Measurements from ENCODE around the gene KDM4D.
"Not testable (repeated sequence)": the region's sequence is repeated elsewhere in the genome, so short reads cannot be mapped to it uniquely, and the experiment has no call there.

KDM4D gene

DNA sequence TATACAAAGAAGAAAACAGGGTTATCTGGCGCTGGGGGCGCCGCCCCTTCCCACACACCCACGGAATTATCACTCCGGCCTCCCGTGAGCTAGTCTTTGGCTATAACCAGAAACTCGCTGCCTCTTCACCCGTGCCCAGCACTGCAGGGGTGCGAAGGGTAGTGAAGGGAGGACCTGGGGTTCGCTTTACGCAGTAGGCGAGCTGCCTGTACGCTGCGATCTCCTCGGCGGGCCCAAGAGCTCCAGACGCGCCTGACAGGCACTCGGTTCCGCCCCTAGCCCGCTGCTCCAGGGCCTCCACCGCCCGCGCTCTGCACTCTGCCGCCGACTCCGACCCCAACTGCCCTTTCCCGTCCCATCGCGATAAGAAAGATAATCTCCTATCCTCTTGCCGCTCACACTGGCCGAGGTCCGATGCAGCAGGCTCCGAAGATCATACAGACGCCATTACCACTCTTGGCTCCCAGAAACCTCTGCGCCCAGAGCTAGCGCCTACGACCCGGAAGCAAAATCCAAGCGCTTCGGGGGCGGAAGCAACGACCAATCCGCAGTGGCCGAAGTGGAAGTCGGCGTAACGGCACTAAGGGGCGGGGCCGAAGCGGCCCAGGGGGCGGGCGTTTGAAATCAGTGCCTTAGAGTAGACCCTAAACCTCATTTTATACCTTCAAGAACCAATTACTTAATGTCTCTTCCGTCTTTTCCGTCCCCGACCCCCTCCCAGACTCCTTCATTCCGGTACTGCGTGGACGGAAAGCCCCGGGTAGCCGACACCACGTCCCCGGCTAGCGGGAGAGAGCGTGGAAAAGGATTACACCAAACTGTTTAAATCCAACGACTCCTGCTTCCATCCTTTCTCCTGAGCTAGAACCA, at the start of gene KDM4D, which contains the start of gene CWC15:
Gene KDM4D, plus strand, starts transcription at position 611 of the 870 bp plus-strand sequence. CDS start 23,664 bp downstream, outside the sequence.
Gene CWC15, minus strand, starts transcription at position 458 of the 870 bp plus-strand sequence. CDS start 1,371 bp downstream, outside the sequence.
- peak; percentile 97 for DNase-seq

- no peak for DNase-seq
Measured at GRCh38 chr11:94924171-94924572, 49.3 kb upstream of the KDM4D start.

DNA sequence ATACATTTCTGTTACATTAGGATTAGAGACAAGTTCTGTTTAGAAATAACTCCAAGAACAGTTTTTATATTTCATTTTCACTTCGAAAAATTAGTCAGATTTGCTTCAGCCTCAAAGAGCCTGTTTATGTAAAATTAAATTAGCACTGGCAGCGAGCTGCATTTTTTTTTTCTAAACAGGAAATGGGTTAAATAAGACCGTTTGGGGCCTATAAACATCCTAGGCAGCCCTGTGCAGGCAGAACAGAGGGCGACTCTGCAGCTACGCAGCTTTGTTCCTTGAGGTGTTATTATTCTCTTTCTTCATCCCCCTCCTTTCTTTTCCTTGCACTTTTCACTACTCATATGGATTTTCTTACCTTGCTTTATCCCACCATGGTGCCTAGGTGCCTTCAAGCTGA, 48.9 kb upstream of the KDM4D start:
- no peak for DNase-seq

- DNase-seq = no peak
Measured at GRCh38 chr11:94925422-94926270, 47.9 kb upstream of the KDM4D start.

GRCh38 chr11:94926271-94926625, 47.3 kb upstream of the KDM4D start:
- DNase-seq = no peak

DNA sequence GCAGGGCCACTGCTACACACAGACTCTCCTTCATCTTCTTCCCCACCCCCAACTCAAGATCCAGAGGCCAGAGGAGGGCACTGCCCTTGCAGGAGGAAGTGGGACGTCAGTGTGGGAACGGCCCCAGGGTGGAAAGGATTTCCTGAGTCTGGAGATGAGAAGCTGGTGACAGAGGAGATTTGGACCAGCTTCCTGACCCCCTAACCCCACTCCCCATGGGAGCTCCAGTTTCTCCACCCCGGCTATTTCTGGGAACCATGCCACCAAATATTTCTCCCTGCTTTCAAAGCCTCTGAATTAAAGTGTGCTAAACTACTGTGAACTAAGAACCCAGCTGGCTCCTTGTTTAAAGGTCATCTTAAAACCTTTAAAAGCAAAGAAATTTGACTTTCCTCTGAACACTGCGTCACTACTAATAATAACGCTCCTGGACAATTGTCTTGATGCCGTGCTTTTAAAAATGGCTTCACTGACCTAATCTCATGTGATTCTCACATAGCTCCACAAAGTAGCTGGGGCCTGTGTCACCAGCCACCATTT, 46.7 kb upstream of the KDM4D start:
- DNase-seq = peak; percentile 37

DNA sequence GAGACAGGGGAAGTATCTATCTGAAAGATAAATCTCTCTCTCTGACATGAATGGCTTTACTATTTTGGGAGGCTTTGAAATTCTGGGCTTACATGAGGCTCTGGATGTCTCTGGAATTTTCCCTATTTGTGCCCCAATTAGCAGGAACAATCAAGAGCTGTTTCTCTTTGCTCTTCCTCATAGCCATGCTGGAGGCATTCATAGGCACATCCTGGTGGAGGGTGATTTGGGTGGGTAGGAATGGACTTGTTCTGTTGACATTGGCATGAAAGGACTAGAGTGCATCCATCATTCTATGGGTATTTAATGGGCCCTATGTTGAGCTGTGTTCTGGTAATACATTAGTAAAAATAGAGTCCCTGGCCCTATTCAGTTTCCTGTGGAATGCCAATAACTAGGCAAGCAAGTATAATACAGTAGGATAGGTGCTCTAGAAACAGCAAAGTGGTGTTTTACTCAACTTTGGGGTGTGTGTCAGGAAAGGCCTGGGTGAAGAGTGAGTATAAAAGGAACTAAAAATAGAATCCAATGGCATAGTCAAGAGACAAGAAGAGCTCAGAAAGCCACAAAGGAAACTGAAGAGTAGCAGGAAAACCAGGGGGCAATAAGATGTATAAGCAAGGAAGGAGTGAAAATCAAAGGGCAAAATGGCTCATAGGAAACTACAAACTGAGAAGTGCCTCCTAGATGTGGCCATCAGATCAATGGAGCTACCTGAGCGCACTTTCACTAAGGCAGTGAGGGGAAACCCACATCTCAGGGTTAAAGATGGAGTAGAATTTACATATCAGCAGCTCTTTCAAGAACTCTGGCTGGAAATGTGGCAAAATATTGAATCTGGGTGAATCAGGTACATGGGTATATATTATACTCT, 45.2 kb upstream of the KDM4D start:
- no peak for DNase-seq

DNA sequence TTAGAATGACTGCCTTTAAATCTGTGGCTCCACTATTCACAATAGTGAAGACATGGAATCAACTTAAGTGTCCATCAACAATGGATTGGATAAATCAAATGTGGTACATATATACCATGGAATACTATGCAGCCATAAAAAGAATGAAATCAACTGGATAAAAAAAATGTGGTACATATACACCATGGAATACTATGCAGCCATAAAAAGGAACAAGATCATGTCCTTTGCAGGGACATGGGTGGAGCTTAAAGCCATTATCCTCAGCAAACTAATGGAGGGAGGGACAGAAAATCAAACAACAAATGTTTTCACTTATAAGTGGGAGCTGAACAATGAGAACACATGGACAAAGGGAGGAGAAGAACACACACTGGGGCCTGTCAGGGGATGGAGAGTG, 41.4 kb upstream of the KDM4D start:
- not testable (repeated sequence) for DNase-seq

DNA sequence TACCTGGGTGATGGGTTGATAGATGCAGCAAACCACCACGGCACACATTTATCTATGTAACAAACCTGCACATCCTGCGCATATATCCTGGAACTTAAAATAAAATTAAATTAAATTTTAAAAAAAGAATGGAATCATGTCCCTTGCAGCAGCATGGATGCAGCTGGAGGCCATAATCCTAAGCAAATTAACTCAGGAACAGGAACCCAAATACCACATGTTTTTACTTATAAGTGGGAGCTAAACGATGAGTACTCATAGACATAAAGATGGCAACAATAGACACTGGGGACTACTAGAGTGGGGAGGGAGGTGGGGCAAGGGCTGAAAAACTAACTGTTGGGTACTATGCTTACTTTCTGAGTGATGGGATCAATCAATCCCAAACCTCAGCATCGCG, 41.0 kb upstream of the KDM4D start:
- DNase-seq = no peak

DNA sequence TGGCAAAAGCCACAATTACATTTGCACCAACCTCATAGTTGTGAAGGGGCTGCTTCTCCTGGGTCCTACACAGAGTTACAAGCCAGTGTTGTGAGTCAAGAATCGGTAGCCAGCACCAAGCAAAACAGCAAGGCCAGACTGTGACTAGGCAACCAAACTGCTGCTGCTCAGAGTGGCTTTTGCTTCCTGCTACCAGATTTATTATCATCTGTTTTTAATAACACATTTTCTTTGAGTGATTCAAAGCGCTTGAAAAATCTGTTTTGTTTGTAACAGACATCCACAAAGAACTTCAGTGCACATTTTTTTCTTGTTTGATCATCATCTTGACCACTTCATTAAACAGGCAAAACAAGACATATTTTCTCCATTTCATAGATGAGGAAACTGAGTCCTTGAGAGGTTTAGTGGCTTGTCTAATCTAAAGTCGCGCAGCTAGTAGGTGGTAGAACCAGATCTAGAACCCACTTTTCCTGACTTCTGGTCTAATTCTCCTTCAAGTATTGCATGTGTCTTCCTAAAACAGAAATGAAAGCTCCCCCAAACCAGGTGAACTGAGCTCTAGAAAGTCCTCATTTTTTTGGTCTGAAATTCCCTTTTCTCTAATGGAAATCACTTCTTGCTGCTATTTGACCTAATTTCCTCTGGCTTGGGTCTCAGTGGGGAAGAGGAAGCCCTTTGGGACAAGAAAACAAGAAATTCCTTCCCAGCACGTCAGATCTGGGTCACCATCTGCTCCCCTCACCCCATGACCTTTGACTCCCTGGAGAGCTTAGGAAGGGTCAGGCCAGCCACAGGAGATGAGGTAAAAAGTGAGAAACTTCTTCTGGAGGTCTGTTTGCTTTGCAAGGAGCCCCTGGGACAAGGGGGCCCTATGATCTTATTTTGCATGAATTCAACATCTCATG, 40.0 kb upstream of the KDM4D start:
- DNase-seq = no peak

DNA sequence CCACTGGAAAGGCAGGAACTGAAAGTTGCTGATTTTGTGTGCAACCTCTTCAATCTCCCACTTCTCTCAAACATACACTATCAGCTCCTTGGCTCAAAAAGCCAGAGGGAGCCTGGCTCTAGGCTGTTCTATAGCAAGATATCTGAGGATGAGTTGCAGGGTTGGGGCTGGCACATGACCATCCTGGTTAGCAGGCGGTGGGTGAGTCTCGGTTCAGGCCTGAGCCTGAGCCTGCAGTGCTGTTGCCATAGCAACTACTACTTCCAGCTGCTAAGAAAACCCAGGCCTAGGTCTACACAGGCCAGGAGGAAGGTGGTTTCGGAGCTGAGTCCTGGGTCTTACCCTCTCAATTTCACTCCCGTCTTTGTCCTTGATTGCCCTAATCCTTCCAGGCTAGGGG, 39.1 kb upstream of the KDM4D start:
- no peak for DNase-seq

- DNase-seq = no peak
Measured at GRCh38 chr11:94934846-94935245, 38.7 kb upstream of the KDM4D start.

DNA sequence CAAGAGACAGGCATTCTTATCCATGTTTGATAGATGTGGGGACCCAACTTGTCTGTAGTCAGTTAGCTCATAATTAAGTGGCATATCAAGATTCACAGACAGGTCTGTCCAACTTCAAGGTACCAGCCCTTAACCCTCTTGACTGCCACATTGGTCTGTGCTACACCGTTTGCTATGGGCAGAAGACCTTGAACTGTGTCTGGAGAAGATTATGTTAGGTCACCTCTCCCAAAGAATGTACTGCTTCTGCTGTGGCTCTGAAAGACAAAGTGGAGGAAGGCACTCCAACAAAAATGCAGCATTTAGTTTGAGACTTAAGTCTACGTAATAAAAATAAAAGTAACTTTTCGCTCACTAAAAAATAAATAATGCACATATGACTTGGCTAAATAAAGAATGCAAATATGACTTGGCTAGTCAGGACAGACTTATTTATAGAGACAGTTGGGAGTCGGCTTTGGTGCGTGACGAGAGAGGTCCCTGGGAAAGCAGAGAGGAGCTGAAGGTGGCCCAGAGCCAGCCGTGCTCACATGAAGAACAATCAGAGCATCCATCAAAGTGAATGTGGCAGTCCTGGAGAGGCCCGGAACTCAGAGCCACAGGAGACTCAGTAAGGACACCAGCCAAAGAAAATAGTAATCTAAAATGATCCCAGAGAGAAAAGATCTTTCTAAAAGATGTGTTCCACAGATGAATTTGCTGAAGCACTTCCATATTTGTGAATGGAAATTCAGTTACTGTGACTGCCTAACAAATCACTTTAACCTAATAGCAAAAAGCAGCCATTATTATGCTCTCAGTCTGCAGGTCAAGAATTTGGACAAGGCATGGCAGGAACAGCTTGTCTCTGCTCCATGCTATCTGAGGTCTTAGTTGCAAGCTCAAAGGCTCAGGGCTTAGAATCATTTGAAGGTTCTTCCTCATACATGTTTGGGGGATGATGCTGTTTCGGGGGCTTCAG, 35.1 kb upstream of the KDM4D start:
- no peak for DNase-seq

DNA sequence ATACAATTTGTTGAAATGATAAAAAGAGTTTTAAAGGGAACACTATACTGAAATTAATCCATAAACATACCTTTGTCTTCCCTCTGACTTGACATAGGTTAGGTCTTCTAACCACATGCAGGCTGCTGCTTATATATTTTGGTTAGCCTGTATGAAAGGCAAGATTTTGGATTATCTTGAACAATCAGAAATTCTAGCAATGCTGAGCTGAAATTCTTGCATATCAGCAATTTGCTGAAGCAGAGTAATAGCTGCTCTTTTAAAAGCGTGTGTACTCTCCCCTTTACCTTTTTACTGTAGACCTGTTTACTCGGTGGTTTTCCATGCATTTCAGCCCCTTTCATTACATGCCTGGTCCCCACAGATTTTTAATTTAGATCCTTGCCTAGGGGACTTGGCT, 34.2 kb upstream of the KDM4D start:
- no peak for DNase-seq

GRCh38 chr11:94941131-94941530, 32.4 kb upstream of the KDM4D start:
- DNase-seq = no peak

DNA sequence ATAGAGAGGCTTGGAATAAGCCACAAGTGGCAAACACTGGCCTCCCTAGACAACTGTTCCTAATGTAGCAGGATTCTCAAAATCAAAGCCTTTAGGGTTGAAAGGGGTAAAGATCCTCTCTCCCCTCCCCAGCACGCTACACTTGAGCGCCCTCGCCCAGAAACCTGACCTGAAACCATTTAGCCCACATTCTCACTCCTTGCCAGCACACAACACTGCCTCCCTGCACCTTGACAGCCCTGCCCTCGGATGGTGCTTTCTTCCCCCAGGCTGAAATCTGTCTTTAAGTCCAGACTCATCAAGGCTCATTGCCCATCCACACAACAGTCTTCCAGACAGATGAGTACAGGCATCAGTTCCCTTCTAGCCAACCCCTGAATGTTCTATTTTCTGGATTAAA, 26.7 kb upstream of the KDM4D start:
- no peak for DNase-seq

GRCh38 chr11:94948070-94948617, 25.4 kb upstream of the KDM4D start:
- peak; percentile 45 for DNase-seq

DNA sequence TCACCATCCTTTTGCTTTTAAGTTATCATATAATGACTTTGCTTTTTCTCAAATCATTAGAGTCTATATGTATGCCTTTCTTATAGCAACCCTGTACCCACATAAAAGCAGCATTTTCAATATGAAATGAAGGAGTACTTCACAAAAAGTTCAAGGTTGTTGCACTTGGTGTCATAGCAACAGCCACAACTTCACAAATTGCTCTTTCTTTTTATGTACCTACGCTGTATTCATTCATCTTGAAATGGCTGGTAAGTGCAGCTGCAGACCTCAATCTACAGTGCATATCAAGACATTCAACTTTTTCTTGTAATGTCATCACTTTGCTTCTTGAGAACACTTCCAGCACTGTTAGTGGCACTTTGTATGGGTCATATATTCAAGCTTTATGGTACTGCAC, 18.8 kb upstream of the KDM4D start:
- DNase-seq = no peak

- DNase-seq = no peak
Measured at GRCh38 chr11:94956963-94957362, 16.5 kb upstream of the KDM4D start.

DNA sequence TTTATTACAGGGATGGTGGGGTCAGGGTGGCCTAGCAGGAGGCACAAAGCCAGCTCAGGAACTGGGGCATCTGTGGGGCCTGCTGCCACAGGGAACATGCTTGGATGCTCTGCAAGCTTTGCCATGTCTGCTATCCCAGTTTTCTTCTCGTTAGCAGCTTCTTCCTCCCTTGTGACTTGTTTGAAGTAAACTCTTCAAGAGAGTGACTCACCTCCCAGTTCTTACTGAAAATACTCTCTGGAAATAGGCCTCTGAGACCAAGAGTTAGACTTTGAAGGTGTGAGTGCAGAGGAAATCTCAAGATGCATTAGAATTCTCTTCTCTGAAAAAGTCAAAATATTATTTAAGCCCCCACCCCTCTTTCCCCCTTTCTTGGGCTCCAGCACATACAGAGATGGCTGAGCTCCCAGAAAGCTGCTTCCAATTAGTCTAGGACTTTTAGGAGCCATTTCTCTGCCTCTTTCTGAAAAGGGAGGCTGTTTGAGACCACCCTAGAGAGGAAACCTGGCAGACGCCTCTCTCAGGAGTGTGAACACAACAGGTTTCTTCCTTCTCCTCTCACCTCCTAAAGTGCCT, 15.3 kb upstream of the KDM4D start:
- DNase-seq = no peak

All from suppressor macrophage treated with lipopolysaccharide for 4 hours (primary cell).